GM12872 (cell line): Measurements from ENCODE around the gene FARS2.

Source experiments
- TF ChIP-seq, protein P1 (sequence below): IDR thresholded peaks from 3 replicates; pipeline ENCODE4 v1.5.1; 2011; ENCODE audit warnings: low read depth, mild to moderate bottlenecking, low read length, moderate library complexity; ENCODE audit not compliant: insufficient read depth

The FARS2 gene

DNA sequence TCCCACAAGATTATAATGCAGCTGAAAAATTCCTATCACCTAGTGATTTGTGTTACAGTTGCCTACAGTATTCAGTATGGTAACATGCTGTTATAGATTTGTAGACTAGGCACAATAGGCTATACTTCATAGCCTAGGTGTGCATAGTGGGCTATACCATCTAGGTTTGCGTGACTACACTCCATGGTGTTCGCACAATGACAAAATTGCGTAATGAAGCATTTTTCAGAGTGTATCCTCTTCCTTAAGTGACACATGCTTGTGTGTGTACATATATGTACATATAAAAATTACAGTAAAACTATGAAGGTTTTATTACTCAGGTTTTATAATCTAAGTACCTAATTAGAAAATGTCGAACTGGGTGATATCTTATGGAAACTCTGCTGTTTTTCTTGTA is 133.0 kb downstream of the FARS2 start:
- TF ChIP-seq, protein P1, sequence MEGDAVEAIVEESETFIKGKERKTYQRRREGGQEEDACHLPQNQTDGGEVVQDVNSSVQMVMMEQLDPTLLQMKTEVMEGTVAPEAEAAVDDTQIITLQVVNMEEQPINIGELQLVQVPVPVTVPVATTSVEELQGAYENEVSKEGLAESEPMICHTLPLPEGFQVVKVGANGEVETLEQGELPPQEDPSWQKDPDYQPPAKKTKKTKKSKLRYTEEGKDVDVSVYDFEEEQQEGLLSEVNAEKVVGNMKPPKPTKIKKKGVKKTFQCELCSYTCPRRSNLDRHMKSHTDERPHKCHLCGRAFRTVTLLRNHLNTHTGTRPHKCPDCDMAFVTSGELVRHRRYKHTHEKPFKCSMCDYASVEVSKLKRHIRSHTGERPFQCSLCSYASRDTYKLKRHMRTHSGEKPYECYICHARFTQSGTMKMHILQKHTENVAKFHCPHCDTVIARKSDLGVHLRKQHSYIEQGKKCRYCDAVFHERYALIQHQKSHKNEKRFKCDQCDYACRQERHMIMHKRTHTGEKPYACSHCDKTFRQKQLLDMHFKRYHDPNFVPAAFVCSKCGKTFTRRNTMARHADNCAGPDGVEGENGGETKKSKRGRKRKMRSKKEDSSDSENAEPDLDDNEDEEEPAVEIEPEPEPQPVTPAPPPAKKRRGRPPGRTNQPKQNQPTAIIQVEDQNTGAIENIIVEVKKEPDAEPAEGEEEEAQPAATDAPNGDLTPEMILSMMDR = no peak

DNA sequence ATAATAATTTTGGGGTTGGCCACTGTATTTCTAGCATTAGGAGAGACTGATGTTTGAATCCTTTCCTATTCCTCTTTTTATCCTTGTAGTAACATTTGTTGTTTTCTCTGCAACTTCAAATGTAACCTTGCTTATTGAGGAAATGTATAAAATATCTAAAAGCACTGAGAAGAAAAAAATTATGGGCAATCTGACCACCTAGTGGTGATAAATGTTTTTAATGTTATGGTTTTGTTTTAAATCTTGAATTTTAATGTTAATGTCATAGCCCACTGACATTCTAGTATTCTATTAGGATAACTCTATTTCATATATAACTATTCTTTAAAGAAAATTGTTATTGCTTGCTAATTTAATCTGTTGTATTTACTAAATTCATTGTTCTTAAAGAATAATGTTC is 134.4 kb downstream of the FARS2 start:
- TF ChIP-seq, protein P1 = no peak

DNA sequence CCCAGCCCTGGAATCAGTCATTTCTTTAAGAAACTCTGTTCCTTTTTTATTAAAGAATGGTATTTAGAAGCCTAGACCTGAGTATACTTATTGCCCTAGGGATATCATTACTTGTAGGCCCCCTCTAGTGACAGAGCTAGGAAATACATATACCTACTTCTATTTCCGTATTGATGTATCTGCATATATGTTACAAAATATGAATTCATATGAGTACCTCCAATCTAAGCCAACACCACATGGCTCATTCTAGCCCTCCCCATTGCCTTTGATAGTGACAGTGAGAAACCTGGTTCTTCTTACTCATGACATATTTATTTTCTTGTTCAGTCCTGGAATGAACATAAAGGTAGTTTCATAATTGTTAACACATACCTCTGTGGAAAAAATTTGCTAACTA is 137.2 kb downstream of the FARS2 start:
- TF ChIP-seq, protein P1 = peak; percentile 57; the same call in 2 of the 3 replicates

DNA sequence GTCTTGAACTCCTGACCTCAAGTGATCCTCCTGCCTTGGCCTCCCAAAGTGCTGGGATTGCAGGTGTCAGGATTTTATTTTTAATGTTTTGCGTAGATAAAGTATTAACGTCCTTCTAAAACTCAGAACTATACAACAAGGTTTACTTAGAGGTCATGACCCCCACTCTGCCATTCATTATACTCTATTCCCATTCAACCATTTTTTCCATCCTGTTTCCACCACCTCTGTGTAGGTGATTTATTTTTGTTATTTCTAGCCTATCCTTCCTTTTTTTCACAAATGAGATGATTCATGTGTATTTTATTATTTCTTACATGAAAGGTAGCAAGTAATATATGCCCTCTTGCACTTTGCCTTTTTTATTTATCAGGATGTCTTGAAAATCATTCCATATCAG is 138.1 kb downstream of the FARS2 start:
- TF ChIP-seq, protein P1 = no peak

DNA sequence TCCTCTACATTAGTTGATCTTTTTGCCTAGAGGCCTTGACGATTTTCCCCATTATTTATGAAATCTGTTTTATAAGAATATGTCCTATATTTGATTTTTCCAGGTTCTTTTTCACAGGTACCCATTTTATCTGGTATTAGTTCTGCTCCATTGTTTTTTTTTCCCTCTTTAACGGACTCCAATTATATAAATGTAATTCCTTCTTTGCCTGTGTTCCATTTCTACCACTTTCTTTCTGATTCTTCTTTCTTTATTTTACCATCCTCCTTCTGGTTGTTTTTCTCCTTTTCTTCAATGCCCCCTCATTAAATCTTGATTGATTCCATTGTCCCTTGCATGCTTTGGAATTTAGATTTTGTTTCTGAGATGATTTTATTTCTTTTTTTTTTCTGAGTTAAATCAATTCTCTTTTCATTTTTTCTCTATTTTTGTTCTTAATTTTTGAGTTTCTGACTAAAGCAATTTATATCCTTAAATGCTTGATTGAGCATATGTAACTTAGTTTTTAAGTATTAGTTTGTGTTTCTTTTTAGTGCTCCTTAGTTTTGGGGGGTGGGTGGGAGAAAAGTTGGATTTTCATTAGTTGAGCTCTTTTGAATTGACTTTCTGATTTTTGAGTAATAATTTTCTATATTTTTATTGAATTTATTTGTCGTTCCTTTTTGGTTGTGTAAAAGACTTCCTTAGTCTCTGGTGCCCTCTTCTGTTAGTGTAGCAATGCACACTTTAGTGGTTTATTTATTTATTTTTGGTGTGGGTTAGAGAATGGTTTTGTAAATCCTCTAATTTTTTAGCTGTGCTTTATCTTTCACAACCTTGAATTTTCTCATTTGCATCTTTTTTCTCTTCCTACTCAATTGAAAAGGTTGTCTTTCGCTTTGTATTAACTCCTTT is 140.8 kb downstream of the FARS2 start:
- TF ChIP-seq, protein P1 = peak; percentile 30; the same call in 1 of the 3 replicates

DNA sequence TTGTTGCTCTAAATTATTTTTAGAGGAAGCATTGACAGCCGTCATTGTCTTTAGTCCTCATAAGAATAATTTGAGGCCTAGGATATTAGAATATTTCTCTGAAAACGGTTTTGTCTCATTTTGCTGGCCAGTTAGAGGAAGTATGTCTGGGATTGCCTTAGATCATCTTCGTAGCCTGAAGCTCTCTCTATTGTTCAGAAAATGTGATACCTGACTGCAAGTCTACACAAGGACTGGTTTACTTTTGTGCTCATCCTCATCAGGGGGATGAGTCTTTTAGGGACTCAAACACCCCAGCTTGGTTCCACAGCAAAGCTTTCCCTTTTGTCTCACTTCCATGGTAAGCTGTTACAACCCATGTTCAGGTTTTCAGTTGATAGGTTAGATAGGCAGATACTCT is 141.8 kb downstream of the FARS2 start:
- TF ChIP-seq, protein P1 = no peak

DNA sequence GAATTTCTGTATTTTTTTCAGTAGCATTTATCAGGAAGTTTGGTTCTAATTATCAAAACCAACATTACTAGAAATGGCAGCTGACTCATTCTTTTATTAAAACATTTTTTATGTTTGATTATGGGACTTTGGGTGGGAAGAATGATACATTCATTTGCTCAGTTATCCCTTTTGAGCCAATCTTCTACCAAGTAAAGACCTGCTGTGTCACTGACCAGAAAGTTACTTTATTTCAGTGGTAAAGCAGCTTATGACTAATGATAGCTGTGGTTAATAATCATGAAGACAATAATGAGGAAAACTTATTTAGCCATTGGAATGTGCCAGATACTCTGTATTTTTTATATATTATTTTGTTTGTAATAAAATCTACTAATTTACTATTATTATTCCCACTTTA is 142.3 kb downstream of the FARS2 start:
- TF ChIP-seq, protein P1 = no peak
